ENCODE measurements around the gene GPR82. TPM values are rescaled to one million over a fixed set of nuclear protein-coding genes. Genes with fewer than 3 reads are reported as not detected.

GPR82 gene
- total and polyA plus RNA-seq, 2 of the 8 experiments (the other 6 are each of a cell fraction or from before 2014, with no cell fraction given): not detected

DNA sequence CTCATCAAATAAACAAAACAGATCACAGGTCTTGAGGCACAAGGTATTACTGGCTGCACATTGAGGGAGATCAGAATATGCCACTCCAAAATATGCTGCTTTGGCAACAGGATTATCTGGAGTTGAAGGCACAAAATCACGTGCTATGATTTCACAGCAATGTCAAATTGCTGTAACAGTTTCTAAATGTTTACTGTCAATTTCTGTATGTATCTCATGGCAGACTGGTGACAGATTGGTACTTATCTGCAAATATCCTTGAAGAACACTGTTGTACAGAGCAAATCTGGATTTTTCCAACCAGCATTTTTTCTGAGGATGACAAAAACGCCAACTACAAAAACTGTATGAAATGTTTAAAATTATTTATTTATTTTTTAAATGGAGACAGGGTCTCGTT is 26.7 kb downstream of the GPR82 start (continued):
- TF ChIP-seq ATF3 (IDR thresholded peaks at IDR 0.05; ENCODE audit: insufficient read depth, low read depth, low read length) (no peak), YY1 (IDR thresholded peaks at IDR 0.05; ENCODE audit: low read depth, low read length) (no peak), SP4 (IDR thresholded peaks at IDR 0.05; ENCODE audit: low read length) (no peak), TAF1 (IDR thresholded peaks at IDR 0.05; ENCODE audit: low read depth, low read length) (no peak), NRF1 (IDR thresholded peaks at IDR 0.05; ENCODE audit: low read depth, low read length) (no peak), BACH1 (IDR thresholded peaks at IDR 0.05; ENCODE audit: low read length) (no peak)
- TF ChIP-seq, protein P1, sequence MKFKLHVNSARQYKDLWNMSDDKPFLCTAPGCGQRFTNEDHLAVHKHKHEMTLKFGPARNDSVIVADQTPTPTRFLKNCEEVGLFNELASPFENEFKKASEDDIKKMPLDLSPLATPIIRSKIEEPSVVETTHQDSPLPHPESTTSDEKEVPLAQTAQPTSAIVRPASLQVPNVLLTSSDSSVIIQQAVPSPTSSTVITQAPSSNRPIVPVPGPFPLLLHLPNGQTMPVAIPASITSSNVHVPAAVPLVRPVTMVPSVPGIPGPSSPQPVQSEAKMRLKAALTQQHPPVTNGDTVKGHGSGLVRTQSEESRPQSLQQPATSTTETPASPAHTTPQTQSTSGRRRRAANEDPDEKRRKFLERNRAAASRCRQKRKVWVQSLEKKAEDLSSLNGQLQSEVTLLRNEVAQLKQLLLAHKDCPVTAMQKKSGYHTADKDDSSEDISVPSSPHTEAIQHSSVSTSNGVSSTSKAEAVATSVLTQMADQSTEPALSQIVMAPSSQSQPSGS (IDR thresholded peaks at IDR 0.05; ENCODE audit: low read length): no peak

All from H1 (cell line).